Spleen (tissue), 7 donors: ENCODE data around the gene ENOX1.

Source experiments
- POLR2A ChIP-seq, 3 donors: fragments of 450-650 bp; IDR thresholded peaks; one replicate each; pipeline ENCODE4 v1.5.1; 2017; ENCODE audit warnings: antibody characterized with exemption in 3 of 3, mild to moderate bottlenecking in 1 of 3
- TF ChIP-seq, protein P1 (sequence below), 11 experiments: fragments of 200-600 bp in 7 of 11; fragments of 450-650 bp in 4 of 11; sonication (generic) in 4 of 11; IDR thresholded peaks in 8 of 11; conservative IDR thresholded peaks in 3 of 11; 1 replicate in 7 of 11; 2 replicates in 4 of 11; pipeline versions ENCODE4 v1.4.0 to v1.8.0; 2016 to 2021; ENCODE audit warnings: antibody characterized with exemption in 11 of 11, inconsistent platforms in 4 of 11, mild to moderate bottlenecking in 1 of 11
- donor health status: DM: no; HTN: no; CAD: no; lungs with moderate emphysema.
- donor health status: DM: no; HTN: no; CAD: no.
- donor health status: DM: no; HTN: no; CAD: no.

DNA sequence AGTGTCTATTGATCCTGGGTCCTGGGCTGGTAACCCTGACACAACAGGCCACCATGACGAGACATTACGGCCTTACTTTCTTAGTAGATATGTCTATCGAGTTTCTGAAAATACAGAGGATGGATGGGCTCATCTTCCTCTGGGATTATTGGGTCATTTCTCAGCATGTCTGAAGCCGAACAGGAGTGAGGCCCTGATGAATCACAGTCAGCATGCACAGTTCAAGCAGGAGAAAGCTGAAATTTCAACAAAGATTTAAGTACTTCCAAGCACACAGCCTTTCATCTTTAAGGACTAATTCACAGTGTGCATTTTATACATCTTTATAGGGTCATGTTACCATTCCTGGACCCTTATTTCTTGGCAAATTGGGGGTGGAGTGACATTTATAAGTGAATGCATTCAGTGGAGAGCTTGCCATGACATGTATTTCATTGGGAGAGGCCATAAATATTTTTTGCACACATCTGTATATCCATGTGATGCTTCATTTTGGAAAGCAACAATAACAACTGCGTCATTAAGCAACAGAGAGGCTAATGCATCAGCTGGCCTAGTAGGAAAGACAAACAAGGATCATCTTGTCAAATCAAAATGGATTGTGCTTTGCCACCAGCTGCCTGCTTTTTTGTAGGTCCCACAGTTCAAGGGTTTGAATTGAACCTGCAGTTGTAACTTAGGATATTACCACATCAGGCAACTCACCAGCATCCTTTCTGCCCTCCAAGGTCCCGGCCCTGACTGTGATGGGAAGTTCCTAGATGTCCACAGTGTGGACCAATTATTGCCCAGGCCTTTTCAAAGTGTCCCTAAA lies 619.9 kb downstream of the ENOX1 start:
- TF ChIP-seq, protein P1, sequence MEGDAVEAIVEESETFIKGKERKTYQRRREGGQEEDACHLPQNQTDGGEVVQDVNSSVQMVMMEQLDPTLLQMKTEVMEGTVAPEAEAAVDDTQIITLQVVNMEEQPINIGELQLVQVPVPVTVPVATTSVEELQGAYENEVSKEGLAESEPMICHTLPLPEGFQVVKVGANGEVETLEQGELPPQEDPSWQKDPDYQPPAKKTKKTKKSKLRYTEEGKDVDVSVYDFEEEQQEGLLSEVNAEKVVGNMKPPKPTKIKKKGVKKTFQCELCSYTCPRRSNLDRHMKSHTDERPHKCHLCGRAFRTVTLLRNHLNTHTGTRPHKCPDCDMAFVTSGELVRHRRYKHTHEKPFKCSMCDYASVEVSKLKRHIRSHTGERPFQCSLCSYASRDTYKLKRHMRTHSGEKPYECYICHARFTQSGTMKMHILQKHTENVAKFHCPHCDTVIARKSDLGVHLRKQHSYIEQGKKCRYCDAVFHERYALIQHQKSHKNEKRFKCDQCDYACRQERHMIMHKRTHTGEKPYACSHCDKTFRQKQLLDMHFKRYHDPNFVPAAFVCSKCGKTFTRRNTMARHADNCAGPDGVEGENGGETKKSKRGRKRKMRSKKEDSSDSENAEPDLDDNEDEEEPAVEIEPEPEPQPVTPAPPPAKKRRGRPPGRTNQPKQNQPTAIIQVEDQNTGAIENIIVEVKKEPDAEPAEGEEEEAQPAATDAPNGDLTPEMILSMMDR (IDR thresholded peaks at IDR 0.05 in 8 of 11, conservative IDR thresholded peaks at IDR 0.05 in 3 of 11), result no peak
- no peak for TF ChIP-seq POLR2A (IDR thresholded peaks at IDR 0.05)
